ENCODE data around the gene AFF3. TPM values are rescaled to one million over a fixed set of nuclear protein-coding genes. Genes with fewer than 3 reads are reported as not detected.
A peak's percentile ranks its signal among the peaks of the same experiment; 100 is the strongest.

AFF3 gene
- total and polyA plus RNA-seq, 2 of the 4 experiments (the other 2 are of a cell fraction) = 12.9 to 14.3 TPM

GRCh38 chr2:99595373-99595772 lies 547.0 kb downstream of the AFF3 start:
- intact Hi-C loops (cut with micrococcal nuclease) (no loop called here), dilution Hi-C loops (cut with HindIII; ENCODE audit: low sequenced_read_pairs, unreplicated experiment) (no loop called here), in situ Hi-C loops (cut with MboI; ENCODE audit: low sequenced_read_pairs) (no loop called here)
- Histone ChIP-seq H3K56ac (ENCODE audit: extremely low read depth, insufficient read depth, low read length) (no peak overlapping the region), H4K8ac (ENCODE audit: low read depth in 2 of 2, low read length in 2 of 2) (no peak overlapping the region), H2BK120ac (ENCODE audit: low read depth, low read length) (no peak overlapping the region), H2BK20ac (ENCODE audit: low read depth, low read length) (no peak overlapping the region), H2AK9ac (replicated peaks; ENCODE audit: low read depth, low read length, poor library complexity) (peak overlapping the region; percentile 15), H3K9me1 (ENCODE audit: insufficient read depth, low read length) (no peaks in the 10 kb centered on the region), H4K5ac (ENCODE audit: low read depth, low read length) (no peak overlapping the region), H2AFZ (replicated peaks; ENCODE audit: low read length, poor library complexity) (no peak overlapping the region), H3K27ac (ENCODE audit: insufficient read depth, low read length) (no peak overlapping the region), H2AK5ac (ENCODE audit: low read depth, low read length) (no peak overlapping the region), H3K14ac (replicated peaks; ENCODE audit: low read depth, low read length) (no peak overlapping the region), H4K20me1 (ENCODE audit: insufficient read depth, low read length) (no peaks in the 10 kb centered on the region), H3K23ac (ENCODE audit: low read depth, low read length) (no peak overlapping the region), H3K79me1 (ENCODE audit: low read depth in 1 of 2, low read length in 2 of 2) (peaks cover 0 to 3% of the 10 kb centered on the region in 2 experiments; a peak in 1 of 4 replicates), H3K4me2 (ENCODE audit: low read depth, low read length) (no peak overlapping the region), H3K36me3 (ENCODE audit: control insufficient read depth, insufficient read depth, low read length) (peaks cover 19% of the 10 kb centered on the region), H3K4me3 (ENCODE audit: insufficient read depth, low read depth, low read length) (no peak overlapping the region), H3K4me1 (ENCODE audit: control insufficient read depth, insufficient read depth, low read length) (no peaks in the 10 kb centered on the region; the same call in 1 of the 2 replicates), H3K9me3 (ENCODE audit: control insufficient read depth, insufficient read depth, low read length) (no peaks in the 10 kb centered on the region), H2BK5ac (ENCODE audit: low read depth, low read length, poor library complexity, severe bottlenecking) (no peak overlapping the region), H3K9ac (ENCODE audit: low read depth, low read length) (no peak overlapping the region), H3K27me3 (ENCODE audit: control insufficient read depth, insufficient read depth, low read length) (no peaks in the 10 kb centered on the region), H4K91ac (ENCODE audit: insufficient read depth, low read depth, low read length) (no peak overlapping the region), H3K18ac (ENCODE audit: low read depth, low read length) (no peak overlapping the region), H3K4ac (ENCODE audit: low read depth, low read length) (no peak overlapping the region), H2BK15ac (ENCODE audit: low read depth, low read length) (no peak overlapping the region)
- DNase-seq (no peak), ATAC-seq (ENCODE audit: low read depth) (no peak)
- CTCF ChIA-PET = no interaction called here
- POLR2A ChIA-PET (ENCODE audit: unreplicated experiment) = no interaction called here
- WGBS, 2 experiments (ENCODE audit: extremely low coverage in 2 of 2, insufficient read length in 1 of 2) = 100% methylated on average over 1 of the region's 3 CpGs; no CpG with 5 or more reads in 1 of the 2 experiments
- no peak for TF ChIP-seq MXI1 (IDR thresholded peaks at IDR 0.05; ENCODE audit: borderline replicate concordance, low read depth, low read length)
- no peak for TF ChIP-seq MAFK (IDR thresholded peaks at IDR 0.05; ENCODE audit: low read depth, low read length)
- no peak for TF ChIP-seq RFX5 (IDR thresholded peaks at IDR 0.05; ENCODE audit: low read depth, low read length)
- no peak for TF ChIP-seq BHLHE40 (IDR thresholded peaks at IDR 0.05; ENCODE audit: low read depth, low read length)
- TF ChIP-seq SMC3 (IDR thresholded peaks at IDR 0.05; ENCODE audit: low read depth, low read length) = no peak
- TF ChIP-seq CEBPB (IDR thresholded peaks at IDR 0.05; ENCODE audit: low read depth, low read length) = no peak
- TF ChIP-seq FOS (IDR thresholded peaks at IDR 0.05; ENCODE audit: low read depth, low read length) = no peak
- BruUV-seq (replicated peaks) = no TSS peak

All from IMR-90 (cell line).